ENCODE results near the gene MXRA8.

Gene MXRA8

GRCh38 chr1:1311107-1312104 is 46.9 kb downstream of the MXRA8 start:
- DNase-seq (ENCODE audit: low spot score): no peak
- no peak for TF ChIP-seq CTCF (IDR thresholded peaks at IDR 0.05)
- H3K27ac ChIP-seq: no peak overlapping the region
- H3K4me3 ChIP-seq: no peak overlapping the region

- Histone ChIP-seq H3K4me3 (no peak overlapping the region), H3K27ac (no peak overlapping the region)
- TF ChIP-seq CTCF (IDR thresholded peaks at IDR 0.05): no peak
- no peak for DNase-seq (ENCODE audit: low spot score)
These were observed 47.8 kb downstream of the MXRA8 start for GRCh38 chr1:1310476-1311053.

- DNase-seq (ENCODE audit: low spot score): no peak
- Histone ChIP-seq H3K4me3 (no peak overlapping the region), H3K27ac (peak overlapping the region in 1 of 2 donors; percentile 98)
- TF ChIP-seq CTCF (IDR thresholded peaks at IDR 0.05): no peak
These were observed 48.3 kb downstream of the MXRA8 start for GRCh38 chr1:1310109-1310385.

DNA sequence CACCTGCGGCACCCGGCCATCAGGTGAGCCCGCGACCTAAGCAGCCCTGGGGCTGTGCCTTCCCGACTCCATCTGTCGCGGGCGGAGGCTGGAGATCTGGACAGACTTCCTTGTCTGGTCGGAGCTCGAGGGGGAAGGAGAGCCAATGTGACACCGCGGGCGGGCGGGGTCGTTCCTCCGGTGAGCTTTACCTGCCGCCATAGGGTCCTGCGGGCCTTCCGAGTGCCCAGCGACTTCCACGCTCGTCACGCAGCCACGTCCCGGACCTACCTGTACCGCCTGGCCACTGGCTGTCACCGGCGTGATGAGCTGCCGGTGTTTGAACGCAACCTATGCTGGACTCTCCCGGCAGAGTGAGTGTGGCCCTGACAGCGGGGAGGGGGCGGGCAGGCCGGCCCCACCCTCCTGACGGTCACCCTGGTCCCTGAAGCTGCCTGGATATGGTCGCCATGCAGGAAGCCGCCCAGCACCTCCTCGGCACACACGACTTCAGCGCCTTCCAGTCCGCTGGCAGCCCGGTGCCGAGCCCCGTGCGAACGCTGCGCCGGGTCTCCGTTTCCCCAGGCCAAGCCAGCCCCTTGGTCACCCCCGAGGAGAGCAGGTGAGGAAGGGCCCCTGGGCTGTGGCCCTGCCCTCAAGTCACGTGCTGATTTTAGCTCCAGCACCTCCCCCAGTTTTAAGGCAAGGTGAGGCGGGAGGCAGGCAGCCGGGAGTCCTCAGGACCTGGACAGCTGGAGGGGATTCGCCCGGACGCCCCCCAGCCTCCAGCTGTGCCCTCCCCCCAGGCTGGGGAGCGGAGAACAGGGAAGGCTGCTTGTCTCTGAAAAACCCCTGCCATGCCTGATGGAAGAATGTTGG is 48.9 kb downstream of the MXRA8 start:
- H3K27ac ChIP-seq: peak overlapping the region; percentile 89 to 98
- DNase-seq (ENCODE audit: low spot score): no peak
- TF ChIP-seq CTCF (IDR thresholded peaks at IDR 0.05): no peak
- peak overlapping the region; percentile 81 for H3K4me3 ChIP-seq

- no peak for DNase-seq (ENCODE audit: low spot score)
- TF ChIP-seq CTCF (IDR thresholded peaks at IDR 0.05): no peak
- peak overlapping the region; percentile 81 for H3K4me3 ChIP-seq
- H3K27ac ChIP-seq: peak overlapping the region; percentile 89 to 98
These were observed 49.6 kb downstream of the MXRA8 start for GRCh38 chr1:1308756-1309250.

DNA sequence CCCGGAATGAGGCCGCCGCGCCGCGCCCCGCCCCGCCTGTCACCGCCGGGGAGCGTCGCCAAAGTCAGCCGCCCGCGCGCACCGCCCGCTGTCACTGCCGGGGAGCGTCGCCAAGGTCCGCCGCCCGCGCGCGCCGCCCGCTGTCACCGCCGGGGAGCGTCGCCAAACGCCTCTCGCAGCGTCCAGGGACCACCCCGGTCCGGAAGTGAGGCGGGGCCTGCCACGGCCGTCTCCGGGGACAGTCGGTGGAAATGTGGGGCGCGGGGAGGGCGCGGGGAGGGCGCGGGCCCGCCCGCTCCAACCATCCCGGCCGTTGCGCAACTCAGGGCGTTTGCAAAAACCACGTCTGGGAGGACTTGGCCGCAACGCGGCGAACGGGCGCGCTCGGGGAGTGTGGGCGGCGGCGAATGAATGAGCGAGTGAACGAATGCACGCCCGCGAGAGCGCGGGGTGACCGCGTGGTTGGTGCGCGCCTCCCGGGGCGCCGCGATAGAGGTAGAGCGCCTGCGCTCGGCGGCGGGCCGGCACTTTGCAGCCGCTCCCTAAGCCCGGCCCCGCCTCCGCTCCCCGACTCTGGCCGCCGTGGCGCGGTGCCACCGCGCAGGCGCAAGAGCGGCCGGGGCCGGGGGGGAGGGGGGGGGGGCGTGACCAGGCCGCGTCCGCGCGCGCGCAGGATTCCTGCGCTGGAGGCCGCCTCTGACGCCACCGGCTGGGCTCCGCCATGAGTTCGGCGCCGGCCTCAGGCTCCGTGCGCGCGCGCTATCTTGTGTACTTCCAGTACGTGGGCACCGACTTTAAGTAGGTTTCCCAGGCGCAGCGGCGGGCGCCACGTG is 50.2 kb downstream of the MXRA8 start, which contains the start of the genes ACAP3 and PUSL1:
Gene ACAP3 (minus strand): TSS at position 8 of the 833 bp plus-strand sequence. CDS start 115 bp downstream, outside the sequence.
Gene PUSL1 (plus strand): TSS at position 675 of the 833 bp plus-strand sequence. CDS start 47 bp downstream, at position 722.
- TF ChIP-seq CTCF (IDR thresholded peaks at IDR 0.05): no peak
- DNase-seq (ENCODE audit: low spot score): peak; percentile 96
- peak within 1 kb of the TSS; percentile 89 to 98 for H3K27ac ChIP-seq
- H3K4me3 ChIP-seq: peak within 1 kb of the TSS; percentile 81
